Right lung (tissue), 5 donors: Measurements from ENCODE around the gene OR52M1. TPM values are rescaled to one million over a fixed set of nuclear protein-coding genes. Genes with fewer than 3 reads are reported as not detected.

ENCODE experiments used
- DNase-seq, 2 donors: peaks; one replicate each; pipeline ENCODE4 v3.0.0-alpha.2; 2013
- polyA plus RNA-seq, 5 donors: library from polyadenylated mRNA; unstranded; fragments of 120-200 nt; gene quantifications; one replicate each; pipeline versions ENCODE4 v1.2.1 to v1.2.3, GENCODE V29; 2013; ENCODE audit warnings: inconsistent platforms in 1 of 5, low replicate concordance in 1 of 5; ENCODE audit not compliant: insufficient read length in 5 of 5, insufficient read depth in 1 of 5

Gene OR52M1
- polyA plus RNA-seq, 5 donors, result not detected

DNA sequence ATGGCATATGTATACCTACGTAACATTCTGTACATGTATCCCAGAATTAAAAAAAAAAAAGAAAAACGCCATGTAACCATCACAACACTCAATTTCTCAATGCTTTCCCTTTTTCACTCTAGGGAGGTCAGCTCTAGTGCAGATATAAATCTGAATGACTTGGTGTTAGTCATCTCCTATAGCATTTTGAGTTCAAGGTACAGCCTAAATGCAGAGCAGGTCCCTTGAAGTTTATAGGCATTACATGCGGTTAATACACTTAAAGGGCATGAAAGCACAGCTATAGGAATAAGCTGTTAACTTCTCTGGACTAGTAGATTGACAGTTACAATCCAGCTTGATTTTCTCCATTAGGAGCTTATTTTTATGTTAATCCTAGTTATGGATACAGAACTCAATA is 20.4 kb downstream of the OR52M1 start:
- DNase-seq, result no peak

DNA sequence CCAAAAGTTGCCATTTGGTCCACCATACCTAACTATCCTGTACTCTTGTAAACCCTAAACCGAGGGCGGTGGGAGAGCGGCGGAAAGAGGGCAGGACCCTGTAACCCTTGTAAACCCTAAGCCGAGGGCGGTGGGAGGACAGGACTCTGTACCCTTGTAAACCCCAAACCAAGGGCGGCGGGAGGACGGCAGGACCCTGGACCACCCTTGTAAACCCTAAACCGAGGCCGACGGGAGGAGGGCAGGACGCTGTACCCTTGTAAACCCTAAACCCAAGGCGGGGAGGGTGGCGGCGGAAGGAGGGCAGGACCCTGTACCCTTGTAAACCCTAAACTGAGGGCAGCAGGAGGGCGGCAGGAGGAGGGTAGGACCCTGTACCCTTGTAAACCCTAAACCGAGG is 24.1 kb downstream of the OR52M1 start:
- no peak for DNase-seq

DNA sequence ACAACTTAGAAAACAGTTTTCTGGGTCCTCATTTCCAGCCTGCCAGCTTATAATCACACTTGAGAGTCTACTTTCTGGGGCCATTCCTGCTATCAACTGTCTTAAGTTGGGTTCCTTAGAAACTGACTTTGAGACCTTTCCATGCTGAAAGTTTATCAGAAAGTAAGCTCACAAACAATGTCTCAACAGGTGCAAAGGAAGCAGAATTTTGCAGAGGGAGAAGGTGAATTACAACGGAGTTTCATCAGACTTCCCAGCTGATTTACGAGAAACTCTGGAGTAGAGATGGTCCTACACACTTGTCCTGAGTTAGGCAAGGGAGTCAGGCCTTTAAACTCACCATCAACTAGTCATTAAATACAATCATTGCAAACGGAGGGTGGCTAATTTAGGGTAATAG is 31.9 kb downstream of the OR52M1 start:
- no peak for DNase-seq

DNA sequence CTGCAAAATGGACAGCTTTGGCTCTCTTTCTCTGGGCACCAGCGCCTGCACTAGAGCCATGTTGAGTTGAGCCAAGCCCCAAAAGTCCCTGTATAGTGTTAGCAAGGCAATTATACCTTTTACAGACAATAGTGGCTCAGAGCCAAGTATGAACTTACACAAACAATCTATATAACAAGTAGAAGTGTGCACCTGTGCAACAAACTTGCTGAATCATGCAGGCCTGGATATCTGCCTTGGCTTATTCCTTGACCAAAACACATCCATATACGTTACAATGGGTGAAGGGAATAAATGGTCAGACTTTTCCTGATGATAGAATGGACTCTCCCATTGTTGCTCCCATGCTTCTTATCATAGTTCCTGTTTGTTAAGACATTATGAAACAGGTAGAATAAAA is 32.8 kb downstream of the OR52M1 start:
- no peak for DNase-seq

DNA sequence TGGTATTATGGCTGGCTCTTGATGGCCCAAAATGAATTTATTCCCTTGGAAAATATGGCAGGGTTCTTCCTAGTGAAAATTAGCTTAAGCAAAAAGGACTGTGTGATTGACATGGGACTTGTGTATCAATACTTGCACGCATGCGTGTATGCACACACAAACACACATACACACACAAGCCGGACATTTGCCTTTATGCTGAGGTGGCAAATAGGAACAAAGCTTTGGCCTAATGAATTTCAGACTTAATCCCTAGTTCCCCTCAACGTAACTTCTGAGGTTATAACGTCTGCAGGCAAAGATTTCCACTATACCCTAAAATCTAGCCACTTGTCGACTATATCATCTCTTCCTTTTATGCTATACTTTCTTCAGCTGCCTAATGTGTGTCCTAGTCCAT is 33.6 kb downstream of the OR52M1 start:
- DNase-seq, result no peak

DNA sequence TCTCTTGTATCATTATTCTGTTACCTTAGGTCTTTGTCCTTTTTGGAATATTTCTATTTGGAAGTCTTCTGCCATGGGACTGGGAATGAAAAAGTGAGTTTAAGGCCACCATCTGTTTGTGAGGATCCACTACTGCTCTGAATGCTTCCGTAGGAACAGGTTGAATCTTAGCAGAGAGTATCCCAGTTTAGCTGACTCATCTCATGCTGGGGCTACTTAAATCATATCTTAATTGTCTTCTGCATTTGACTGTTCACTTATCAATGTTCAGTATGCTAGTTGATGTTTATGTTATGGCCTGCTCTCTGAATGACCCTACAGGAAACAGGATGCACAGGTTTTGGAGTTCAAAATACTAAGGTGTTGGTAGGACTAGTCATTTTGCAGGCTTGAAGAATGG is 35.1 kb downstream of the OR52M1 start:
- DNase-seq, result no peak

DNA sequence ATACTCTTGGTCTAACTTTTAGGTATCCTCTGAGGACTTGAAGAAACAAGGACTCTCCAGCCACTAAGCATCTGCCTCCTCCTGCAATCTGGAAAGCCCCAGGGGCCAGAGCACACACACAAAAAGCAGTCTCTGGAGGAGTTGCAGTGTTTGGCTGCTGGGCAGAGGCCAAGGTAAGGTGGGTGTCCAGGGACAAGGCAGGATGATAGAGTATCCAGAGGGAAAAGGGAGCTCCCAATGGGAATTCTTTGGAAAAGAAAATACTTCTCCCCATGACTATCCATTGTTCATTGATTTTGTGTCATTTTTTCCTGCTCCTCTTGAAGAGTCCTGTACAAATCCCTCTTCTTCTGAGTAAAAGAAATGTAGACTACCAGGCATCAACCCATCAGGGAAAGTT is 36.5 kb downstream of the OR52M1 start, which contains the start of gene OR52I2:
TSS of gene OR52I2 (plus strand) at position 301 of the 400 bp plus-strand sequence.
- no peak for DNase-seq

DNA sequence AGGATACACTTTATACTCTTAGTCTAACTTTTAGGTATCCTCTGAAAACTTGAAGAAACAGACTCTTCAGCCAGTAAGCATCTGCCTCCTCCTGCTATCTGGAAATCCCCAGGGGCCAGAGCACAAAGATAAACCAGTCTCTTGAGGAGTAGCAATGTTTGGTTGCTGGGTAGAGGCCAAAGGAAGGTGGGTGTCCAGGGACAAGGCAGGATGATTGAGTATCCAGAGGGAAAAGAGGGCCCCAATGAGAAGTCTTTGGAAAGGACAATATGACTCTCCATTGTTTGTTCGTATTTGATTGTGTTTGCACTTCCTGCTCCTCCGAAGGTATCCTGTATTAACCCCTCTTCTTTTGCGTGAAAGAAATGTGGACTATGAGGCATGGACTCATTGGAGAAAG is 44.0 kb downstream of the OR52M1 start:
- no peak for DNase-seq

DNA sequence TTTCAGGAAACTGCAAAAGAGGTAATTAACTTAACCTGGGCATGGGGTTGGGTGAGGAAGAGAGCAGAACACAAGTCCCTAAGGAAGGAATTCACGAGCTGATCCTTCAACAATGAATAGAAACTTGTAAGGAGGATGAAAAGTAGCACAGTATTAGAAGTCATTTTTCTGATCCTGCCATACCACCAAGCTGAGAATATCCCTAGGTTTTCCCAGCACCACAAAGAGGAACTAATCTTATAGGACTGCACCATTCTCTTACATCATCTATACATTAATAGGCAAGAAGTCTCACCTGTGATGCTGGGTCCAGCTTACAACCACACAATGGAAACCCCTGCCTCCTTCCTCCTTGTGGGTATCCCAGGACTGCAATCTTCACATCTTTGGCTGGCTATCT is 48.7 kb downstream of the OR52M1 start, which contains the start of gene OR52I1:
TSS of gene OR52I1 (plus strand) at position 301 of the 400 bp plus-strand sequence. CDS start at position 301, 0 bp downstream.
- no peak for DNase-seq

Other genes starting within 250 kb of the OR52M1 start
- gene OR52B4, start 176.8 kb upstream of the OR52M1 start, polyA plus RNA-seq, result under 1 TPM in 1 of 5 donors, not detected in 4; 0.13 TPM
- gene TRIM21, start 151.5 kb upstream of the OR52M1 start, polyA plus RNA-seq, result 10 to 100 TPM; 24.5 to 35.4 (median 27.9) TPM
- not detected for gene OR52K2, start 95.9 kb upstream of the OR52M1 start, polyA plus RNA-seq
- gene OR52K1, start 62.5 kb upstream of the OR52M1 start, polyA plus RNA-seq, result under 1 TPM; 0.17 to 0.43 (median 0.41) TPM
- gene OR52I2, start 36.6 kb downstream of the OR52M1 start, polyA plus RNA-seq, result under 1 TPM in 1 of 5 donors, not detected in 4; 0.06 TPM
- gene OR52I1, start 48.8 kb downstream of the OR52M1 start, polyA plus RNA-seq, result under 1 TPM; 0.04 to 0.12 (median 0.10) TPM
- 10 to 100 TPM; 15.9 to 22.1 (median 19.6) TPM for gene TRIM68, start 63.0 kb downstream of the OR52M1 start, polyA plus RNA-seq
- gene OR51D1, start 92.3 kb downstream of the OR52M1 start, polyA plus RNA-seq, result not detected
- under 1 TPM; 0.33 to 0.49 (median 0.36) TPM for gene OR51E1, start 98.8 kb downstream of the OR52M1 start, polyA plus RNA-seq
- gene OR51E2, start 152.7 kb downstream of the OR52M1 start, polyA plus RNA-seq, result under 1 TPM; 0.09 to 0.28 (median 0.14) TPM
- gene MMP26, start 159.6 kb downstream of the OR52M1 start, polyA plus RNA-seq, result under 1 TPM in 1 of 5 donors, not detected in 4; 0.18 TPM
- not detected for gene OR51F1, start 224.7 kb downstream of the OR52M1 start, polyA plus RNA-seq